IPS-18a (cell line): ENCODE data around the gene CTTN.

Experiments
- H3K27ac ChIP-seq: one replicate; pipeline ENCODE4 v1.5.1; 2013; ENCODE audit warnings: low read length
- H3K27me3 ChIP-seq: one replicate; pipeline ENCODE4 v1.6.1; 2013; ENCODE audit warnings: mild to moderate bottlenecking, low read length; ENCODE audit not compliant: control insufficient read depth, insufficient read depth
- H3K36me3 ChIP-seq: one replicate; pipeline ENCODE4 v1.6.1; 2013; ENCODE audit warnings: low read depth, low read length; ENCODE audit not compliant: control insufficient read depth
- H3K4me1 ChIP-seq: one replicate; pipeline ENCODE4 v1.6.1; 2013; ENCODE audit warnings: low read depth, low read length; ENCODE audit not compliant: control insufficient read depth
- H3K4me3 ChIP-seq: one replicate; pipeline ENCODE4 v1.5.1; 2013; ENCODE audit warnings: low read length
- H3K9ac ChIP-seq: one replicate; pipeline ENCODE4 v1.6.1; 2013; ENCODE audit warnings: mild to moderate bottlenecking, low read length, moderate library complexity
- H3K9me3 ChIP-seq: one replicate; pipeline ENCODE4 v1.6.1; 2013; ENCODE audit warnings: low read depth, low read length; ENCODE audit not compliant: control insufficient read depth

CTTN gene

GRCh38 chr11:70485326-70486025 is 87.1 kb downstream of the CTTN start:
- Histone ChIP-seq H3K9ac (no peak overlapping the region), H3K36me3 (peaks cover 6% of the 10 kb centered on the region), H3K4me1 (no peaks in the 10 kb centered on the region), H3K4me3 (no peak overlapping the region), H3K9me3 (no peaks in the 10 kb centered on the region), H3K27me3 (no peaks in the 10 kb centered on the region), H3K27ac (no peak overlapping the region)

- H3K27me3 ChIP-seq: no peaks in the 10 kb centered on the region
- H3K9ac ChIP-seq: no peak overlapping the region
- no peaks in the 10 kb centered on the region for H3K9me3 ChIP-seq
- no peak overlapping the region for H3K4me3 ChIP-seq
- H3K4me1 ChIP-seq: no peaks in the 10 kb centered on the region
- H3K27ac ChIP-seq: no peak overlapping the region
- H3K36me3 ChIP-seq: peaks cover 6% of the 10 kb centered on the region
Observed at GRCh38 chr11:70486026-70486415, 87.7 kb downstream of the CTTN start.
